Ascending aorta (tissue), 2 donors: ENCODE data around the gene MRPL4. TPM values are rescaled to one million over a fixed set of nuclear protein-coding genes. Genes with fewer than 3 reads are reported as not detected.

Experiments
- DNase-seq, 2 donors: peaks; one replicate each; pipeline ENCODE4 v3.0.0-alpha.2; 2019; ENCODE audit warnings: low spot score in 2 of 2
- H3K27ac ChIP-seq, 2 donors: fragments of 200-600 bp; sonication (generic); one replicate each; pipeline ENCODE4 v1.5.1; 2016 to 2017; ENCODE audit warnings: mild to moderate bottlenecking in 1 of 2
- H3K27me3 ChIP-seq: fragments of 200-600 bp; sonication (generic); one replicate; pipeline ENCODE4 v1.5.1; 2017
- H3K36me3 ChIP-seq, 2 donors: fragments of 200-600 bp; sonication (generic); one replicate each; pipeline ENCODE4 v1.5.1; 2016
- H3K4me1 ChIP-seq, 2 donors: fragments of 200-600 bp; sonication (generic); one replicate each; pipeline ENCODE4 v1.5.1; 2016 to 2017; ENCODE audit warnings: mild to moderate bottlenecking in 1 of 2
- H3K4me3 ChIP-seq, 2 donors: fragments of 200-600 bp; sonication (generic); one replicate each; pipeline ENCODE4 v1.5.1; 2016 to 2017; ENCODE audit warnings: mild to moderate bottlenecking in 1 of 2
- H3K9me3 ChIP-seq, 2 donors: fragments of 200-600 bp; sonication (generic); one replicate each; pipeline ENCODE4 v1.5.1; 2016
- intact Hi-C: fragments of 100-400 bp; cut with DNase I; formaldehyde crosslinking; loops from one replicate; pipeline ENCODE4 v1.15.1; 2023
- total RNA-seq: library from RNA; depleted of rRNA; stranded (reverse); fragments of >200 nt; gene quantifications from one replicate; pipeline ENCODE4 v1.1.0, GENCODE V29; 2016
- TF ChIP-seq, protein P1 (sequence below), 3 experiments: fragments of 200-600 bp in 2 of 3; fragments of 450-650 bp in 1 of 3; sonication (generic) in 2 of 3; IDR thresholded peaks; one replicate each; pipeline ENCODE4 v1.5.1; 2016 to 2019; ENCODE audit warnings: antibody characterized with exemption in 3 of 3, mild to moderate bottlenecking in 1 of 3, moderate library complexity in 1 of 3

MRPL4 gene
- total RNA-seq, 1 donor from 2014 or later, result 72.9 TPM

GRCh38 chr19:10226376-10227025 is 25.5 kb upstream of the MRPL4 start:
- peak overlapping the region; percentile 49 to 62 for H3K27ac ChIP-seq
- no peak overlapping the region for H3K4me3 ChIP-seq
- intact Hi-C loops, result no loop called here
- DNase-seq, result peak in 1 of 2 donors; percentile 84
- H3K27me3 ChIP-seq, result no peaks in the 10 kb centered on the region
- TF ChIP-seq, protein P1, sequence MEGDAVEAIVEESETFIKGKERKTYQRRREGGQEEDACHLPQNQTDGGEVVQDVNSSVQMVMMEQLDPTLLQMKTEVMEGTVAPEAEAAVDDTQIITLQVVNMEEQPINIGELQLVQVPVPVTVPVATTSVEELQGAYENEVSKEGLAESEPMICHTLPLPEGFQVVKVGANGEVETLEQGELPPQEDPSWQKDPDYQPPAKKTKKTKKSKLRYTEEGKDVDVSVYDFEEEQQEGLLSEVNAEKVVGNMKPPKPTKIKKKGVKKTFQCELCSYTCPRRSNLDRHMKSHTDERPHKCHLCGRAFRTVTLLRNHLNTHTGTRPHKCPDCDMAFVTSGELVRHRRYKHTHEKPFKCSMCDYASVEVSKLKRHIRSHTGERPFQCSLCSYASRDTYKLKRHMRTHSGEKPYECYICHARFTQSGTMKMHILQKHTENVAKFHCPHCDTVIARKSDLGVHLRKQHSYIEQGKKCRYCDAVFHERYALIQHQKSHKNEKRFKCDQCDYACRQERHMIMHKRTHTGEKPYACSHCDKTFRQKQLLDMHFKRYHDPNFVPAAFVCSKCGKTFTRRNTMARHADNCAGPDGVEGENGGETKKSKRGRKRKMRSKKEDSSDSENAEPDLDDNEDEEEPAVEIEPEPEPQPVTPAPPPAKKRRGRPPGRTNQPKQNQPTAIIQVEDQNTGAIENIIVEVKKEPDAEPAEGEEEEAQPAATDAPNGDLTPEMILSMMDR (IDR thresholded peaks at IDR 0.05), result no peak
- H3K9me3 ChIP-seq, result no peaks in the 10 kb centered on the region
- peaks cover under 1 to 12% of the 10 kb centered on the region in 2 donors for H3K4me1 ChIP-seq
- peaks cover 6 to 13% of the 10 kb centered on the region in 2 donors for H3K36me3 ChIP-seq

- peak overlapping the region; percentile 49 to 62 for H3K27ac ChIP-seq
- H3K4me3 ChIP-seq, result peak overlapping the region in 1 of 2 donors; percentile 0
- peaks cover 6 to 13% of the 10 kb centered on the region in 2 donors for H3K36me3 ChIP-seq
- TF ChIP-seq, protein P1 (IDR thresholded peaks at IDR 0.05), result no peak
- intact Hi-C loops, result no loop called here
- no peaks in the 10 kb centered on the region for H3K9me3 ChIP-seq
- peaks cover 3 to 13% of the 10 kb centered on the region in 2 donors for H3K4me1 ChIP-seq
- DNase-seq, result peak in 1 of 2 donors; percentile 68
- no peaks in the 10 kb centered on the region for H3K27me3 ChIP-seq
Measured at GRCh38 chr19:10227026-10227971, 24.7 kb upstream of the MRPL4 start.

- TF ChIP-seq, protein P1 (IDR thresholded peaks at IDR 0.05), result no peak
- Histone ChIP-seq H3K4me3 (no peak overlapping the region), H3K27ac (no peak overlapping the region), H3K9me3 (no peaks in the 10 kb centered on the region), H3K27me3 (no peaks in the 10 kb centered on the region), H3K36me3 (peaks cover 6 to 12% of the 10 kb centered on the region in 2 donors), H3K4me1 (peaks cover 3 to 13% of the 10 kb centered on the region in 2 donors)
- intact Hi-C loops, result no loop called here
- no peak for DNase-seq
Measured at GRCh38 chr19:10228393-10228792, 23.6 kb upstream of the MRPL4 start.

GRCh38 chr19:10228920-10229319 is 23.1 kb upstream of the MRPL4 start:
- TF ChIP-seq, protein P1 (IDR thresholded peaks at IDR 0.05), result peak; percentile 21 to 36 (median 21)
- peaks cover 3 to 13% of the 10 kb centered on the region in 2 donors for H3K4me1 ChIP-seq
- DNase-seq, result no peak
- H3K27me3 ChIP-seq, result no peaks in the 10 kb centered on the region
- peak overlapping the region in 1 of 2 donors; percentile 6 for H3K27ac ChIP-seq
- no peak overlapping the region for H3K4me3 ChIP-seq
- no peaks in the 10 kb centered on the region for H3K9me3 ChIP-seq
- intact Hi-C loops, result no loop called here
- peaks cover 5 to 6% of the 10 kb centered on the region in 2 donors for H3K36me3 ChIP-seq

DNA sequence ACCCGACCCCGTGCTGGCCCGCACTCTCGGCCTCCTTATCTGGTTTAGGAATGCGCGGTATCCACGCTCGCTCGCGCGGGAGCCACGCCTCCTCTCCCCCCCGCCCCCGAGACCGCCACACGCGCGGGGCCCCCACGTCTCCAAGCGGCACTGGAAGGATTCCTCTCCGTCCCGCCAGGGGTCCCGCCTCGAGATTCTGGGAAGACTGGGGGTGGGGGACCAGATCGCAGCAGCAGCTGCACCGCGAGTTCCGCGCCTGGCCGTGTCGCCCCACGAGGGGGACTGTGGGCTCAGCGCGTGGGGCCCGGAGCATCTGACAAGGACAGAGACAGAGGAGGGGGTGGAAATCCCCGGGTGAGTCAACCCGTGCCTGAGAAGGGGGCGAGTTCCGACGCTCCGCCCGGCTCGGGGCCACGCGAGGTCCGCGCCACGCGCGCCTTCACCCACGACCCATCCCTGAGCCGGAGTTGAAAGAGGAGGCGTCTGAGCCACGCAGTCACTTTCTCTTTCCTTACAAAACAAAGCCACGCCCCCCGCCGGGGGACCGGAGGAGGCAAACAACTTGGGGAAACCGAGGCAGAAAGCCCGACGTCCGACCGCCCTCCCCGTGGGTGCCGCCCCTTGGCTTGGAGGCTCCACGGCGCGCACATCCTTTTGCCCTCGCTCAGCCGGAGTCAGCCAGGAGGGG is 21.7 kb upstream of the MRPL4 start:
- peak in 1 of 2 donors; percentile 75 for DNase-seq
- Histone ChIP-seq H3K4me3 (peak overlapping the region; percentile 73 to 98), H3K4me1 (peaks cover 3 to 13% of the 10 kb centered on the region in 2 donors), H3K27ac (peak overlapping the region; percentile 51 to 86), H3K27me3 (no peaks in the 10 kb centered on the region), H3K9me3 (no peaks in the 10 kb centered on the region), H3K36me3 (no peaks in the 10 kb centered on the region)
- intact Hi-C loops, result loop anchor here (2.0 kb wide), 1 partner anchor 20 kb away; no protein-coding TSS in a partner anchor
- TF ChIP-seq, protein P1 (IDR thresholded peaks at IDR 0.05), result no peak
